Measurements from ENCODE around the gene TIE1.

TIE1 gene

DNA sequence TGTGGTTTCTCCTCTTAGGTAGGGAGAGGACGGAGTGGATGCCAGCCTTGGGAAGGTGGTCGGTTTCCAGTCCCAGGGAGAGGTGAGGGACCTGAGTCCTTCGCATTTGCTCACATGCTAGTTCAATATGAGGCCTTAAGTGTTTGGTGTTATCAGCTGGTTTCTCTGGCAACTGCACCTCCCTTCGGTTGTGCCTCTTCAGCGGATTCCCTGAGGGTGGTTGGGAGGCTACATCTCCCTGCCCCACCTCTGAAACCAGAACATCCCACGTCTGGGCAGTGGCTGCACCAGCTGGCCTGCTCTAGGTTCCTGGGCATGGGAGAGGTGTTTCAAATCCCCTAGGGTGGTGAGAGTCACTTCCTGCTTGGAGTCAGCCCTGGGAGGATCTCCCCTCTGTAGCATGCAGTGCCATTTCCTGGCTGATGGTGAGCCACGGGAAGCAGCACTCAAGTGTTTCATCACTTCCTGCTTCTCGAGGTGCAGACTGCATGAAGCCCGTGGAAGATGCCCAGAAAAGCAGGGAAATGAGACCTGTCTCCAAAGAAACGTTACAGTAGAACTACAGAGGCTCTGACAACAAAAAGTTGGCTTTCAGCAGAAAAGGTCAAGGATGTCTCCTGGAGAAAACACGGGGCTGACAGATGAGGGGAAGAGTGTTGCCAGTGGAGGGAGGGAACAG is 26.5 kb upstream of the TIE1 start:
- DNase-seq: no peak

DNA sequence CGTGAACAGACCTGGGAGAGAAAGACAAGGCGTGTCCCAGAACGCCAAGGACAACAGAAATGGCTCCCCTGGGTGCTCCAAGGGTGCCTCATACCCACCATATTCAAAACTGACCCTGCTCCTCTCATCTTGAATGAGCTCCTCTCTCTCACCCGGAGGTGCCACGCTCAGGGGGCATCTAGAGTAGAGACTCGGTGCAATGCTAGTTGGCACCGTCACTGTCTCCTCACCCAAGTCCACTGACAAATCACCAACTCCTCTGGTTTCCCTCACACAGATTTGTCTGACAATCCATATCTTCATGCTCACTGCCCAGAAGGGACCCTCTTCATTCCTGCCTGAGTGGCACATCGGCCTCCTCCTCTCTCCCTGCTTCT is 26.0 kb upstream of the TIE1 start:
- DNase-seq: no peak

DNA sequence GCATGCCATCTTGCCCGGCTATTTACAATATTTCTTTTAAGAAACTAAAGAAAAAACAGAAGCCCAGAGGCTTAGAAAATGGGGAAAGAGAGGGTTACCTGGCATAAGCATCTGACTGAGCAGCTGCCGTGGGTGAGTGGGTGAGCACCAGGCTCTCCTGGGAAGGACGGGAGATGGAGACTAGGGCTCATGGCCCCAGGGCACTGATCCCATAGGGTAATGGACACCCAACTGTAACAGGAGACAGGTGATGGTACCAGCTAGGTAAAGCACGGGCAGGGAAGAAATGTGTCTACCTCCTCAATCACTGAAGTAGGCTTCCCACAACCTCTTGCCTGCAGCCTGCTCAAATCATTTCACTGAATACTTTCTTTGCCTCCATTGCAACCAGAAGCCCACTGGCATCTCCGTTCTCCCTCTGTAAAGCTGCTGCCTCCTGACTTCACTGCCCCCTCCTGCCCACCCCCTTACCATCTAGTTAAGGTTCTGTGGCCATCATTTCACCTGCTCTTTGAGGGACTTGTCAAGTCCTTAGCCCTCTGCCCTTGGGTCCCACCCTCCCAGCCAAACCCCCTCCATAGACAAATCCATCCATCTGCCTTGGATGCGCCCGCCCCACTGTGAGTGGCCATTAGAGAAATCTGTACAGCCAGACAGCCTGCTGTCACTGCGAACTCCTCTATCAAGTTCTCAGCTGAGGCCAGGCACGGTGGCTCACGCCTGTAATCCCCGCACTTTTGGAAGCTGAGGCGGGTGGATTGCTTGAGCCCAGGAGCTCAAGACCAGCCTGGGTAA is 24.8 kb upstream of the TIE1 start:
- DNase-seq: no peak

DNA sequence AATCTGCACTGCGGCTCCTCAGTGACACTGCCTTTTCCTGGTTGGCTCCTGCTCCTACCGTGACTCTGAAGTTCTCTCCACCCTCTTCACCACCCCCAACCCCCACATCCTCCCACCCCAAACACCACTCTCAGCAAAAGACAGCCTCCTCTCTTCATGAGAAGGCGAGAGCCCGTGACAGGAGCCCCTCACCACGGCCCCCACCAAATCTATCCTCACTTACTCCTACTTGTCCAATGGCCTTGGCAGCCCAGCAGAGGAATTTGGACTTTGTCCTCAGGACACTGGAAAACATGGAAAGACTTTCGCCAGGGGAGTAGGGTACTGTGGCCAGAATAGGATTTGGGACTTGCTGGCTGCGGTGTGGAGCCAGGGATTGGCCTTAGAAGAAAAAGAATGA is 24.1 kb upstream of the TIE1 start:
- DNase-seq: no peak

DNA sequence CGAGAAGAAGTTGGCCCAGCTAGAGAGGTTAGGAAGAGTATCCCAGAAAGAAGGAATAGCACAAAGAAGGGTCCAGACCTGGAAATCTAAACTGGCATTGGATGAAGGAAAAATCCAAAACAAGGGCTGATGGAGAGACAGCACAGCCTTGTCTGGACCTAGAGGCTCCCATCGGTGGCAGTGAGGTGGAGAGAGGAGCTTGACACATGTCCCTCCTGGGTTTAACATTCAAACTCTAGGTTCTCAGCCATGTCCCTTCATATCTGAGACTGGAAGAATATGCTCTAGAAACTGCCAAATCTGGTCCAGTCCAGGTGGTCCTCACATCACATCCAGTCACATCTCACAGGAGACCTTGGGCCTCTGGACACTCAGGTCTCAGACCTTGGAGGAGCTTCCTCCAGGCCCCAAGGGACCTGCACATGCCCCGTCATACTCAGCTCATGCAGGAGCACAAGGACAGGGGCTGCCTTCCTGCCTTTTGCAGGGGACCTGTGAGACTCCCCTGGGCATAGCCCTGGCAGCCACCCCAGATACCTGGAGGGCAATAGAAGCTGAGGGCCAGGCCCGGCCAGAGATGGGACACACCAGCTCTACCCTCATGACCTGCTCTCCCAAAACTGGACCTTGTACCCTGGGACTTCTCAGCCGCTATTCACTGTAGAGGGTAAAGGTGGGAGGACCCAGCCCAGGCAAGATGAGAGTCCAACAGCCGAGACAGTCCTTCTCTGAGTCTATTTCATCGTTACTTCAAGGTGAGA is 23.5 kb upstream of the TIE1 start:
- DNase-seq: no peak

DNA sequence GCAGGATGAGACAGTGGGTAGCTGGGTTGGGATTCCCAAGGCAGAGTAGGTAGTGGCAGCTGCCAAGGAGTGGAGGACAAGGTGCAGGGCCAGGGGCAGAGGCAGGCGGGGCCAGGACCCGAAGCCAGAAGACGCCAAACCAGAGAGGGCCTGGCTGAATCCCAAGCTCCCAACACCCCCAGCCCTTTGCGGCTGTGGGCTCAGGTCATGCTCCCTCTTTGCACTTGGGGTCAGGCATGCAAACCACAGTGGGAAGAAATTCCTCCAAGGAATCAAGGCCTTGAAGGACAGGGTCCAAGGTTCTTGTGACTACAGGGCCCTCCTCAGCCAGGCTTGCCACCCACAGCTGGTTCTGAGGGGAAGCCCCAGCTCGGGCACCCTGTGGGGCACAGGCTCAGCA is 21.6 kb upstream of the TIE1 start:
- DNase-seq: no peak

DNA sequence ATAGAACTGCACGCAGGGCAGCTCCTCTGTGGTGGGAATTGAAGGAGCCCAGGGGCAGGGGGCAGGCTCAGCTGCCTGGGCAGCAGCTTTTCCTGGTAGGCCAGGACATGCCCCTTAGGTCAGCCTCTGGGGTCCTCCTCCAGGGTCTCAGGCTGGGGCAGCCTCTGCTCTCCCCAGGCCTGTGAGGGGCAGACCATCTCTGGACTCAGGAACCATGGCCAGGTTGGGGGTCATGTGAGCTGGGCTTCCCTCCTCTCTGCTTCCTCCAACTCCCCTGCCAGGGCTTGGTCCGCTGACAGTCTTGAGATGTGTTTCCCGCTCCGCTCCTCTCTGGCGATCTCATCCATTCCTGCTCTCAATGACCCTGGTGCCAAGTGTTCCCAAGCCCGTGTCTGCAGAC is 21.1 kb upstream of the TIE1 start:
- no peak for DNase-seq

DNA sequence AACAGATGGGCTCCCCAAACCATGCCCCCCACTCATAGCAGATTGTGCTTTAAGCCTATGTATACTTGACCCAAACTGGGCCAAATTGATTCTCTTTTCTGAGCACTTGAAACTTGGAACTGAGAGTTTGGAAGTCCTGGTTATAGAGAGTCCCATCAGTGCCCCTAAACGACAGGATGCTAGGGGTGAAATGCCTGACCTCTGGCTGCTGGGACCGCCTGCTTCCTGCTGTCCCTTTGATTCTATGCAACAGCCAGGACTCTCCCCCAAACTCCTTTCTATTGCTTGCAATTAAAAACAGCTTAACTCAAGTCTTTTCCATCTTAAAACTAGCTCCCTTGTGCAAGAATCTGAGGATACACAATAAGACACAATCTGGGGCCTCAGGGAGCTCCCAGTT is 20.1 kb upstream of the TIE1 start:
- no peak for DNase-seq

DNA sequence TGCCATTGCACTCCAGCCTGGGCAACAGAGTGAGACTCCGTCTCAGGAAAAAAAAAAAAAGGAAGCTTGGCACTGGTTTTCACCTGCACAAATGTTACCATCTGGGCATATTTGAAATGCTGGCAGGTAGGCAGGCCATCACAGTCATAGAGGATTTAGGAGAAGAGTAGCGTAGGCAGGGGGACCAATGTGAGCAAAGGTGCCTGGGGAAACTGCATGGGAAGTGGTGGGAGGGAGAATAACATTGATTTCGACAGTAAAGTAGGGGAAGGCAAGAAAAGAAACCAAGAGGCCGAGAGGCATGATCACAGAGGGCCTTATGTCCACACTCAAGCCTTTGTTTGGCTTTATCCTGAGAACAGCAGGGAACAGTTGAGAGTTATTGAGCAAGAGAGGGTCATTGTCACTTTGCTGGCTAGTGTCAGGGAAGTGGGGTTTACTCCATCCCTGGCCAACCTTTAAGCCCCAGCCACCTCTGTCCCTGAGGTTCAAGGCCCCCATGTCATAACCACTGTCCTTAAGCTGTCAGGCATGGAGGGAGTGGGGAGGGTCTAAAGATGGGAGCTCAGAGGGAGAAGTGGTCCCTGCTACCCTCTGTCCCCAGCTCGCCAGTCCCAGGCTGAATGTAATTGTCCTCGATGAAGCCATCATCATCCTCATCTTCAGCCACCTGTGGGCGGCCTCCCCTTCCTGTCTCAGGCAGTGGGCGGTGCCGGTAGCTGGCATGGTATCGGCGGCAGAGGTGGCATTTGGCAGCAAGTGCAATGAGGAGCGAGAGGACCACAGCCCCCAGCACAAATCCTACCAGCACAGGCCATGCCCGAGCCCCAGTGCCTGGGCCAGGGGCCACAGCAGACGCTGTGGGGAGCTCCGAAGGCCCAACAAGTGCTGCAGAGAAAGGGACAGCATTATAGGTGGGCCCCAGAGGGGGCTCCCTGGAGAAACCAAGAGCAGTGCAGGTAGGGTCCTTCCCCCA is 18.3 kb upstream of the TIE1 start:
- peak; percentile 22 for DNase-seq

DNA sequence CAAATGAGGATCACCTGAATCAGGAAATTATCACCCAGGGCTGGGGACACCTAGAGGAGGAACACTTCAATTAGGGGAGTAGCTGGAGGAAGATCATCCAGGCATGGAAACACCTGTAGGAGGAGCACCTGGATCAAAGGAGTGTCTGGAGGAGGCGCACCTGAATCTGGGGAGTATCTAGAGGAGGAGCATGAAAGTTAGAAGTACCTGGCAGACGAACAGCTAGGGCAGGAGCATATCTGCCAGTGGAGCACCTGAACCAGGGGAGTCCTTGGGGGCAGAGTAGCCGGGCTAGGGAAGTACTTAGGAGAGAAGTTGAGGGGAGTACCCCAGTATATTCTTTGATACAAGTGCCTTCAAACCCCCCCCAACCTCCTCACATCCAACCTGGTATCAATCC is 16.7 kb upstream of the TIE1 start:
- no peak for DNase-seq

DNA sequence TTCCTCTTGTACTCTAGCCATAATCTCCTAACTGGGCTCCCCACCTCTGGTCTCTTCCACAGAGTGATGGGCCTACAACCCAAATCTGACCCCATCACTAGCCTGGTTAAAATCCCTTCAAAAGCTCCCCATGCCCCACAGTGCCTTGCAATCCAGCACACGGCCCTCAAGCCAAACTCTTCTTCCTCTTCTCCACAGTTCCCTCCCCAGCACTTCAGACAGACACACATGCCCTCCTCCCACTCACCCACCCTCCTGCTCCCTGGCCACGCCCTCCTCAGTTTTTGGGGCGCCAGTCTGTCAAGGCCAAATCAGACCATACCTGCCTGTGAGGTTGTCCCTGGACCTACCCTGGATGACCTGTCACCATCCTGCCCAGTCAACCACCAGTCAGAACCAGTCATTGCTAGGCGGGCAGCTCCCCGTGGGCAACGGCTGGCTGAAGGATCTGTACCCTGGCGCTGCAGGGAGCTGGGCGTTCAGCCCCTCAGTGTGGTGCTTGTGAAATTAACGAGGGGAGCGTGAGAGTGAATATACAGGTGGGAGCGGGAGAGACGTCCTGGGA is 16.2 kb upstream of the TIE1 start:
- no peak for DNase-seq

DNA sequence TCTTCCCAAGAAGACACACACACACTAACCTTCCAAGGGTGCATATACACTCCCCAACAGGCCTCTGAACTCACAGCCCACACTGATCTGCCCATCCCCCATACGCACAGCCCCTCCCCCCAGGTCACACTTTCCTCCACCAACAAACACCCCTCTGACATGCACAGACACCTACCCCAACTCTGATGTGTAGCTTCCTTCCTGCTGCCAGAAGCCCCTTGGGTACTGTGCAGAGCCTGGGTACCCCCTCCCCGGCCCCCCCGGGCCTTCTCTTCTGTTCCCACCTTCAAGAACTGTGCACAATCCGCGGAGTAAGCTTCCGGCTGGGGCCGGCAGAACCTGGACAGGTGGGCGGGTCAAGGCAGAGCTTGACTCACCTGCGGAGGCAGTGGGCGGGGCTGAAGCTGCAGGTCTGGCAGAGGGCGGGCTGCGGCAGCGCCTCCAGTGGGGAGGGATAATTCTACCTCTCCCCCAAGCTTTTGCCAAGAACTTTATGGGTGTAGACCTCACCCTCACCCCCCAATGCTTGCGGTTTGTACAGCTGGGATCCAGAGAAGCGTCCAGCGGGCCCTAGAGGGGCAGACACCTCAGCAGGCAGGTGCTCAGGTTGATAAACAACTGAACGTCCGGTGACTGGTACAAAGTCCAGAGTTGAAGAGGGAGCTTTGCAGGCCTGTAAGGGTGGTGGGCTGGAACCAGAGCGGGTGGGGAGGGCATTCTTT is 15.4 kb upstream of the TIE1 start, which contains the start of gene C1orf210:
C1orf210 (minus strand) TSS at position 313 of the 722 bp plus-strand sequence. CDS start 2,311 bp downstream, outside the sequence.
- DNase-seq: no peak

DNA sequence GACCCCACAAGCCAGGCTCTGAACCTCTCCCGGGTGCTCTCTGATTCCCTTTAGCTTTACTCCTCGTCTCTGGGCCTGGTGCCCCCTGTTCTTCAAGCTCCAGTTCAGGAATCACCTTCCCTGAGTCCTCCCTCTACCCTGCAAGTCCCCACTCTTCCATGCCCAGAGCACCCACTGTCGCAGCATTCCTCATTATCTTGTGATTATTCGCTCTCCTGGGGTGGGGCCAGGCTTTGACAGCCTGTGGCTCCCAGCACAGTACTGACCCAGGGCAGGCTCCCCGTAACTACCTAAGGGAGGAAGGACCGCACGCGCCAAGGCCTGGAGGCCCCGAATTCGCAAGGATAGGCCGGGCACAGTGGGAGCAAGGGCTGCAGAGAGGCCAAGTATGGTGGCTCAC is 14.7 kb upstream of the TIE1 start:
- no peak for DNase-seq

DNA sequence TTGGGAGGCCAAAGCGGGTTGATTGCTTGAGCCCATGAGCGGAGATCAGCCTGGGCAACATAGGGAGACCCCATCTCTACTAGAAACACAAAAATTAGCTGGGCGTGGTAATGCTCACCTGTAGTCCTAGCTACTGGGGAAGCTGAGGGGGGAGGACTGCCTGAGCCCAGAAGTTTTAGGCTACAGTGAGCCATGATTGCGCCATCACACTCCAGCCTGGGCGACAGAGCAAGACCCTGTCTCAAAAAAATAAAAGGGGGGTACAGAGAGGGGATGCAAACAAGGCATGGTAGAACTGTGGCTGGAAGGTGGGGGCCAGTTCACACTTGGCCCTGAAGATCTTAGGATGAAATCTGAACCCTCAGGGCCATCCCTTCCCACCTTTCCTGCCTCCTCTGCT is 14.2 kb upstream of the TIE1 start:
- no peak for DNase-seq

DNA sequence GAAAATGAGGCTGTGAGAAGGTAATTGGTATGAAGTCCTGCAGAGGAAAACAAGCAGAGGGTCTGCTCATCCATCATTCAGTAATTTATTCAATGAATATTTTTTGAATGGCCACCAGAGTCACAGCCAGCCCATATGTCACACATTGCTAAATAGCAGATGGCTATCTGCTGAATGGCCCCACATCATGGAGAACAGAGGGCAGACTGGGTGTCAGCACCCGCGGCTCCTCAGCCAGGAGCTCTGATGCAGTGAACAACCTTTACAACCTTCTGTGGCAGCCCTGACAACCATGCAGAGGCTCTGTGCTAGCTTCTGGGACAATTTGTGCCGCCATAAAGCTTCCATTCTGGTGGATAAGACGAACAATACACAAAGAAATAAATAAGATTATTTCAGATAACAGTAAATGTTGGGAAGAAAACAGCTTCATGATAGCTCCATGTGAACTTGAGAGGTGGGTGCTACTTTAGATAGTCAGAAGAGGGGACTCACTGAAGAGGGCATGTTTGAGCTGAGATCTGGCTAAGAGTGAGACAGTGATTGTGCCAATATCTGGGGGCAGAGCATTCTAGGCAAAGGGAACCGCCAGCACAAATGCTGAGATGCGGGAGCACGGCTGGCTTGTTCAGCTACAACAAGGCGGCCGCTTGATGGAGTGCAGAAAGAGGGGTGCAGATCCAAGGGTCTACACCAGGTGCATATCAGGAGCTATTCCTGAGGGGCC is 12.6 kb upstream of the TIE1 start:
- no peak for DNase-seq

DNA sequence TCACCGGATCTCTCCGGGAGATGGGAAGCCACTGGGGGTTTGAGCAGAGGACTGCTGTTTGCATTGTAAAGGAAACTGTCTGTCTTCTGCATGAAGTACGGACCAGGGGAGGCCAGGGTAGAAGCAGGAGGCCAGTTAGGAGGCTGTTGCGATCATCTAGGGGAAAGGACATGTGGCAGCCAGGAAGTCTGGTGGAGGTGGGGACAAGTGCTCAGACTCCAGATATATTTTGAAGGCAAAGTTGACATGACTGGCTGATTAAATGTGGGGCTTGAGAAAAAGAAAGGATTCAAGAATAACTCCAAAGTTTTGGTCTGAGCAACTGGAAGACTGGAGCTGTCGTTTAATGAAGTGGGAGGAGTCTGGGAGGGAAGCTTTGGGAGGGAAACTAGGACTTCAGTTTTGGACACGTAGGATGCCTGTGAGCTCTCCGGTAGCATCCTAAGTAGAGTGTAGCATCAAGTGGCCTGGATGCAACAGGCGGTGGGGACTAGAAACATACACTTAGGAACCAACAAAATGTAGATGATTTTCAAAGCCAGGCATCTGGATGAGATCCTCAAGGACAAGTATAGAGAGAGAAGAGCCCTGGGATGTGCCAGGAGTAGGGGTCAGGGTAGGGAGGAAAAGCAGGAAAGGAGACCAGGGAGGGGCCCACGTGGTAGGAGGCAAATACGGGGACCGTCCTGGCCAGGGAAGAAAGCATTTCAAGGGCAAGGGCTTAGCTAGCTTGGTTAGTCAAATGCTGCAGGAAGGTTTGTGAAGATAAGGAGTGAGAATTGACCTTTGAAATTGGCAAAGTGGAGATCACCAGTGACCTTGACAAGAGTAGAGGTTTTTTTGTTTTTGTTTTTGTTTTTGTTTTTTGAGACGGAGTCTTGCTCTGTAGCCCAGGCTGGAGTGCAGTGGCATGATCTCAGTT is 11.7 kb upstream of the TIE1 start:
- no peak for DNase-seq

DNA sequence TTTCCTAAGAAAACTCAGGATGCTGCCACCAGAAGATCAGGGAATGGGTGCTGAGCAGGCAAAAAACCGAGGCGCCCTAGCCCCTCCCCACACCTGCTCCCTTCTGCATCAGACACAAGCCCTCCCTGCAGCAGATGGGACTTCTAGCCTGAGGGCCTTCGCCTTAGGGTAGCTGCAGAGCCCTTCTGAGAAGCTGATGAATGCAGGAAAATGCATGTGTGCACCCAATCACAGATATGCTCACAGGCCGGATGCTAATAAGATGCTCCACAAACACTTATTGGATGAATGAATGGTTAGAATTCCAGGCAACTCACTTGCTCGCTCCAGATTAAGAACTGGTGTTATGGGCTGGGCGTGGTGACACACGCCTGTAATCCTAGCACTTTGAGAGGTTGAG is 8.6 kb upstream of the TIE1 start:
- DNase-seq: no peak

DNA sequence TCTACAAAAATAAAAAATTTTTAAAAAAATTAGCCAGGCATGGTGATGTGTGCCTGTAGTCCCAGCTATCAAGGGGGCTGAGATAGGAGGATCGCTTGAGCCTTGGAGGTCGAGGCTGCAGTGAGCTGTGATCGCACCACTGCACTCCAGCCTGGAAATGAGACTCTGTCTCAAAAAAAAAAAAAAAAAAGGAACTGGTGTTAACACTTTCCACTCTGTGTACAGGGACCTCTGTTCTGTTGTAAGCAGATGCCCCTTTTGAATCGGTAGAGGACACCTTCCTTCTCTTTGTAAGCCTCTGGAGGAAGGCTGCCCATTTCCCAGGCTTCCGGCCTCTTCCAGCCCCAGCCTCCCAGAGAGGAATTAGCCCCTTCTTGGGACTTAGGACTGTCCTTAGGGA is 8.1 kb upstream of the TIE1 start:
- DNase-seq: no peak

DNA sequence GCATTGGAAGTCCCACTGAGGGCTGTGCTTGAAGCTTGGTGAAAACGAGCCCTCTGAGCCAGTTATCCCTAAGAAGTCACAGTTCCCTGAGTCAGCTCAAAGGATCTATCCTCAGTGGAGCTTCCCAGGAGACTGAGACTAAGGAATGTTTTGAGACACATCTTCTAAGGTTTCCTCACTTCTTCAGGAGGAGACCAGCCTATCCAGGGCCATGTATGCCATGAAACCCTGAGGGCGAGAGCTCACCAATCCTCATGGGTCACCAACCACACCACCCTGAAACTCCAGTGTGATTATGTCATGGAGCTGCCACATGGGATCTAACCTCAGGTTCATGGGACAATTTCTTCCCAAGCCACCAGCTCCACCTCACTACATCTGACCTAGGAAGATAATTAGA is 7.6 kb upstream of the TIE1 start:
- DNase-seq: no peak
